Caki2 (cell line): ENCODE measurements around the gene NTN1. TPM values are rescaled to one million over a fixed set of nuclear protein-coding genes. Genes with fewer than 3 reads are reported as not detected.
A peak's percentile ranks its signal among the peaks of the same experiment; 100 is the strongest.
"Not testable (repeated sequence)": the region's sequence is repeated elsewhere in the genome, so short reads cannot be mapped to it uniquely, and the experiment has no call there.

Experiments used
- DNase-seq: peaks from one replicate; pipeline ENCODE4 v3.0.0-alpha.2; 2015; ENCODE audit warnings: low read depth
- in situ Hi-C: cut with HindIII; loops from 2 replicates; pipeline ENCODE4 v1.10.0; 2016; ENCODE audit warnings: low sequenced_read_pairs, low pct_unique_long_range_greater_than_20kb, mixed read lengths
- total RNA-seq: library from RNA; depleted of rRNA; stranded (reverse); fragments of >200 nt; shearing (Covaris generic); gene quantifications from 2 replicates; pipeline ENCODE4 v1.2.3, GENCODE V29; 2014; ENCODE audit warnings: low replicate concordance

NTN1 gene
- total RNA-seq, 1 experiment from 2014 or later = 11.9 TPM

GRCh38 chr17:9062399-9062902 is 41.1 kb downstream of the NTN1 start:
- in situ Hi-C loops = no loop called here
- no peak for DNase-seq

GRCh38 chr17:9064311-9064834 is 43.1 kb downstream of the NTN1 start:
- DNase-seq = no peak
- in situ Hi-C loops = no loop called here

- in situ Hi-C loops = no loop called here
- DNase-seq = no peak
Observed at GRCh38 chr17:9071016-9071415, 49.7 kb downstream of the NTN1 start.

- in situ Hi-C loops = no loop called here
- DNase-seq = no peak
Observed at GRCh38 chr17:9071811-9072498, 50.6 kb downstream of the NTN1 start.

GRCh38 chr17:9072696-9073339 is 51.5 kb downstream of the NTN1 start:
- in situ Hi-C loops = no loop called here
- DNase-seq = no peak

GRCh38 chr17:9074131-9074530 is 52.8 kb downstream of the NTN1 start:
- DNase-seq = peak; percentile 90
- in situ Hi-C loops = no loop called here

- in situ Hi-C loops = no loop called here
- DNase-seq = no peak
Observed at GRCh38 chr17:9079461-9080103, 58.3 kb downstream of the NTN1 start.

- no peak for DNase-seq
- in situ Hi-C loops = no loop called here
Observed at GRCh38 chr17:9080296-9080914, 59.1 kb downstream of the NTN1 start.

- DNase-seq = no peak
- in situ Hi-C loops = no loop called here
Observed at GRCh38 chr17:9080983-9081382, 59.7 kb downstream of the NTN1 start.

GRCh38 chr17:9086577-9086976 is 65.3 kb downstream of the NTN1 start:
- in situ Hi-C loops = no loop called here
- DNase-seq = no peak

GRCh38 chr17:9087921-9088320 is 66.6 kb downstream of the NTN1 start:
- in situ Hi-C loops = no loop called here
- no peak for DNase-seq

- in situ Hi-C loops = no loop called here
- DNase-seq = no peak
Observed at GRCh38 chr17:9090641-9091096, 69.4 kb downstream of the NTN1 start.

GRCh38 chr17:9094193-9094592 is 72.9 kb downstream of the NTN1 start:
- no peak for DNase-seq
- in situ Hi-C loops = no loop called here

GRCh38 chr17:9095390-9095789 is 74.1 kb downstream of the NTN1 start:
- in situ Hi-C loops = no loop called here
- DNase-seq = no peak

- no peak for DNase-seq
- in situ Hi-C loops = no loop called here
Observed at GRCh38 chr17:9098242-9098825, 77.0 kb downstream of the NTN1 start.

GRCh38 chr17:9101356-9101755 is 80.0 kb downstream of the NTN1 start:
- in situ Hi-C loops = no loop called here
- no peak for DNase-seq

- DNase-seq, in situ Hi-C loops: not testable (repeated sequence)
Observed at GRCh38 chr17:9103193-9103592, 81.9 kb downstream of the NTN1 start.

- no peak for DNase-seq
- in situ Hi-C loops = no loop called here
Observed at GRCh38 chr17:9104370-9105041, 83.2 kb downstream of the NTN1 start.
